K562 (cell line): ENCODE measurements around the gene MAGED1. TPM values are rescaled to one million over a fixed set of nuclear protein-coding genes. Genes with fewer than 3 reads are reported as not detected.

Source experiments
- ZNF318 ChIP-seq, 2 experiments: fragments of 450-650 bp; IDR thresholded peaks; 2 replicates each; pipeline ENCODE4 v1.6.1; 2016; ENCODE audit warnings: mild to moderate bottlenecking in 2 of 2, borderline replicate concordance in 1 of 2, low read depth in 1 of 2, moderate library complexity in 1 of 2
- ZSCAN29 ChIP-seq: fragments of 450-650 bp; IDR thresholded peaks from 2 replicates; pipeline ENCODE4 v1.6.1; 2017
- polyA plus RNA-seq, 8 experiments: library from polyadenylated mRNA; depleted of rRNA in 4 of 8; stranded (reverse) in 5 of 8; unstranded in 3 of 8; fragments of >200 nt; fragmentation: Nextera tagmentation in 2 of 8; fragmentation: Illumina TruSeq in 1 of 8; extraction: Ambion mirVana in 2 of 8; extraction: Trizol in 1 of 8; gene quantifications; 2 replicates each; pipeline versions ENCODE4 v1.2.1 to v1.2.3, GENCODE V29; 2011 to 2014; ENCODE audit warnings: inconsistent platforms in 1 of 8, missing spikeins in 1 of 8
- total RNA-seq, 7 experiments: library from RNA; depleted of rRNA in 6 of 7; stranded (reverse); fragments of >200 nt in 6 of 7; fragmentation: Illumina TruSeq in 2 of 7; extraction: Trizol in 2 of 7; gene quantifications; 2 replicates each; pipeline versions ENCODE4 v1.2.1 to v1.2.3, GENCODE V29; 2011 to 2021; ENCODE audit warnings: low replicate concordance in 1 of 7

Gene MAGED1
- total and polyA plus RNA-seq, 9 of the 15 experiments (the other 6 are each of a cell fraction or from before 2014, with no cell fraction given) = 5.7 to 41.2 (median 12.7) TPM

DNA sequence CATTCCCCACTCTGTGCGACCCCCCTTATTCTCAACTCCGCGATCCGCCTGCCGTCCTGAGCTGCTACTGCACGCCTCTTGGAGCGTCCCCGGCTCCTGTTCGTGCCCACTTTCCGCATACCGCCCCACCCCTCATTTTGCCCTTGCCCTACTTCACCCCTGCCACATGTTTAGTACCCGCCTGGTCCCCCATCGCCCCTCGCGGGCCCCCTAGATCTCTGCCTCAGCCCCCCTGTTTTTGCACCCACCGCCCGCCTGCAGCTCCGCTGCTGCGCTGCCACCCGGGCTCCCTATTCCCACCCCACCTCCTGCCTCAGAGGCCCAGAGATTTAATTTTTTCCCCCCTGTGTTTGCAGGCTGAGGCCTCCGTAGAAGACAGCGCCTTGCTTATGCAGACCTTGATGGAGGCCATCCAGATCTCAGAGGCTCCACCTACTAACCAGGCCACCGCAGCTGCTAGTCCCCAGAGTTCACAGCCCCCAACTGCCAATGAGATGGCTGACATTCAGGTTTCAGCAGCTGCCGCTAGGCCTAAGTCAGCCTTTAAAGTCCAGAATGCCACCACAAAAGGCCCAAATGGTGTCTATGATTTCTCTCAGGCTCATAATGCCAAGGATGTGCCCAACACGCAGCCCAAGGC lies 1.4 kb downstream of the MAGED1 start (continued):
- TF ChIP-seq ZNF318 (IDR thresholded peaks at IDR 0.05; ENCODE audit: borderline replicate concordance in 1 of 2, low read depth in 1 of 2) (no peak), ZSCAN29 (no peak)
